HG02610 (cell line): ENCODE data around the gene CDH23.
A peak's percentile ranks its signal among the peaks of the same experiment; 100 is the strongest.

Experiments
- ATAC-seq: cut with Tn5 transposase; IDR thresholded peaks from one replicate; pipeline ENCODE4 v1.9.1; 2021; ENCODE audit warnings: mild to moderate bottlenecking, moderate library complexity; ENCODE audit not compliant: unreplicated experiment

CDH23 gene

DNA sequence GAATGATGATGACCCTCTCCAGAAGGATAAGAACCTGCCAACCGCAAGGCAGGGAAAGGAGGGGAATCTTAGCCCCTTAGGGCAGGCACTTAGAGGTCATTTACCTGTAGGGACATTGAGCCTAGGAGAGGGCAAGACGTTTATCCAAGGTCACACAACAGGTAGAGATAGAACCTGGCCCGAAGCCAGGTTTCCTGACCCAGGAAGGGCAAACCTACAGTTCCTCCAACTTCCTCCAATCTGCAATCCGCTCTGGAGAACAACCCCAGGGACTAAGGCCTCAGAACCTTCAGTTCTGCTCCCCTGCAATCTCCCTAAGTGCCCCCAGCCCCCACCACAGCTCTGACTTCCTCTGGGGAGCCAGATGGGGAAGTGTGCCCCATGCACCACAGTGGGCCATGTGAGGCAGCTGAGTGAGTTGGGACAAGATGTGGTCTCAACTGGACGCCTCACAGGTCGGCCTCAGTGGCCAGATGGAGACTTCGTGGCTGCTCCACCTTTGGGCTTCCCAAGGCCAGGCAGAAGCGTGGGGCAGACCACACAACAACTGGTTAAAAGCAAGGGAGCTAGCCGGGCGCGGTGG, 455.7 kb downstream of the CDH23 start:
- ATAC-seq: no peak

DNA sequence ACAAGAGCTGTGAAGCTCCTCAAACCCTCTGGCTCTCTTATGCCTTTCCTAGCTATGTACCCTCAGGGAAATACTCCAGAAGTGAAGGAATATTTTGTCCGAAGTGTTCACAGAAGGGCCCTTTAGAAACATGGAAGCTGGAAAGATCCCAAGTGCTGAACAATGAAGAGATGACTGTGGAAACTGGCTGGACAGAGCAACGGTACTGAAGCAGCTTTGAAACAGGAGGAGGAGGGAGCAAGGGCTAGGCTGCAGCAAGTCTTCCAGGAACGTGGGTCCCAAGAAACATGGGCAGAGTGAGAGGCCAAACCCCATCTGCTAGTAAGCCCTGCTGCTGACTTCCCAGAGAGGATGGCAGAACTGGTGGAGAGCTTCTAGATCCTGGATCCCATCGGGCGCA, 457.3 kb downstream of the CDH23 start:
- no peak for ATAC-seq

DNA sequence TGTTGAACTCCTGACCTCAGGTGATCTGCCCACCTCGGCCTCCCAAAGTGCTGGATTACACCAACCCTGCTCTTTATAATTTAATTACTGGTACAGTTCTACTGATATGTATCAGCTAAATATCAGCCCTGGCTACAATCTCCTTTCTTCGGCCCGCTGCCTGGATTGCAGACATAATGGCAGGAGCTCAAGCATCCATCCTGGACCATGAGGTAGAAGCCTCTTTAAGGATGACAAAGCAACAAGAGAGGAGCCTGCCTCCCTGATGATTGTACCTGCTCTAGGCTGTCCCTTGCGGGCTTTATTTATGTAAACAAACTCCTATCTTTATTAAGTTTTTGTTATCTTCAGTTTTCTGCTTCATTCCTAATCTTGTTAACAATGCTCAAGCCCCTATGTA, 459.9 kb downstream of the CDH23 start:
- no peak for ATAC-seq

DNA sequence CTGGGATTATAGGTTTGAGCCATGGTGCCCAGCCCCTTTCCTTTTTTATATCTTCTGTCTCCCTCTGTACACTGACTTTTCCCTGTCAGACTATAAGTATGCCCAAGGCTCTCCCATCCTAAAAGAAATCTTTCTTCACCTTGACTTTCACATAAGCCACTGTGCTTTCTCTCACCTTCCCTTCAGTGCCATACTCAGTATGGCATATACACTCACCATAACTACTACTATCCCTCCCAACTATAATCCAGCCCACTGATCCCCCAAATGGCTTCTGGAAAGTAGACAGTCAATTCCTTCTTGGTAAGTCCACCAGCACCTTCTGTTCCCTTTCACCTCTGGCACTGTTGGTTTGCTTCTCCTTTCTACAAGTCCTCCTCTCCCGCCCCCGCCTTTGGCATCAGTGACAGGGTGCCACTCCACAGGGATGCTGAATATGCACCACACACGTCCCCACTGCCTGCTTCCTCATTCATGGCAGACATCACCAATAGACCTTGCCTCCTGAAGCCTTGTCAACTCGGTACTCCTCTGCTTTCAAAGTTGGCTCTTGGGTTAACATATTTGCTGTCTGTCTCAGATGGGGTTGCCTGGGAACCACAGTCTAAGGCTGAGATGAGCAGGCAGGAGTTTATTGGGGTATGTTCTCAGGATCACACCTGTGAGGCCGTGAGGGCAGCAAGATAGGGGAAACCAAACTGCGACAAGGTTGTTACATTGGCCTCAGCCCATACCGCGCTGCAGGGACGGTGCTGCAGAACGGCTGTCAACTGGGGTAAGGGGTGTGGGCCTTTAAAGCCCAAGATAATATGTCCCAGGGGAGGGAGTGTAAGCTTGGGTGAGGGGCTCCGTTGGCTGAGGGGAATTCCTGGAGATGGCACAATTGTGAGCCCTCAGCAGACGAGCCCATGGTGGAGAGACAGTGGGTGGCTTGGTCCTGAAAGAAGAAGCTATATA, 461.5 kb downstream of the CDH23 start:
- ATAC-seq: no peak

GRCh38 chr10:71860243-71861029, 463.7 kb downstream of the CDH23 start:
- ATAC-seq: peak; percentile 78

- ATAC-seq: no peak
These were observed 466.5 kb downstream of the CDH23 start for GRCh38 chr10:71863203-71863602.

- no peak for ATAC-seq
These were observed 468.2 kb downstream of the CDH23 start for GRCh38 chr10:71864911-71865361.
